Stimulated activated CD8-positive, alpha-beta memory T cell treated with anti-CD3 and anti-CD28 coated beads, Interleukin-15, amount 100 ng/mL, for 4 hours (primary cell): ENCODE data around the gene GRIN2D.

Source experiments
- DNase-seq, 2 donors: peaks; one replicate each; pipeline ENCODE4 v3.0.0-alpha.2; 2020; ENCODE audit warnings: low read depth in 2 of 2

The GRIN2D gene

GRCh38 chr19:48393559-48394330 is at the start of gene GRIN2D:
Gene GRIN2D (plus strand): TSS chr19:48393668. CDS start chr19:48398393, 4,725 bp downstream.
- DNase-seq = no peak

DNA sequence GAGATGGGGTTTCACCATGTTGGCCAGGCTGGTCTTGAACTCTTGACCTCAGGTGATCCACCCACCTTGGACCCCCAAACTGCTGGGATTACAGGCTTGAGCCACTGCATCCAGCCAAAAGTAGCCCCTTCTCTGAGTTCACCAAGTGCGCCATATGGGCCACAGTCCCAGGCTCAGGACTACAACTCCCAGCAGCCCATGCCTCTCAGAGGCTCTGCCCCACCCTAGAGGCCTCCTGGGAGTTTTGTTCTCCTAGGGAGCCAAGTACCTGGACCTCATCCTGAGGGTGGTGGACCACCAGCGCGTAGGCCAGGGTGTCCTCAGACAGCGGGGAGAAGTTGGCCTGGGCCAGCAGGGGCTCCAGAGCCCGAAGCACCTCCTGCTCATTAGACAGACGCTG is 48.6 kb upstream of the GRIN2D start:
- no peak for DNase-seq

DNA sequence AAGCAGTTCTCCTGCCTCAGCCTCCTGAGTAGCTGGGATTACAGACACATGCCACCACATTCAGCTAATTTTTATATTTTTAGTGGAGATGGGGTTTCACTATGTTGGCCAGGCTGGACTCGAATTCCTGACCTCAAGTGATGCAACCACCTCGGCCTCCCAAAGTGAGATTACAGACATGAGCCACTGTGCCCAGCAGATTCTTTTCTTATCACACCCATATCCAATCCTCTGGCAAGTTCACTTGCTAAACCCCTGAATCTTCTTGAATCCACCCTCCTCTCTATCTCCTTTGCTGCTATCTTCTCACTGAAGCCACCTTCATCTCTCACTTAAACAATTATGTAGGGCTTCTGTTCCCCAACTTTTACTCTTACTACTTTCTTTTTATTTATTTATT is 47.3 kb upstream of the GRIN2D start:
- no peak for DNase-seq

GRCh38 chr19:48348045-48348444 is 45.4 kb upstream of the GRIN2D start:
- DNase-seq = no peak

GRCh38 chr19:48348737-48349136 is 44.7 kb upstream of the GRIN2D start:
- no peak for DNase-seq

GRCh38 chr19:48350856-48351255 is 42.6 kb upstream of the GRIN2D start:
- no peak for DNase-seq

- peak; percentile 35 to 60 for DNase-seq
Measured at GRCh38 chr19:48351341-48351752, 42.1 kb upstream of the GRIN2D start.

GRCh38 chr19:48353677-48354076 is 39.8 kb upstream of the GRIN2D start:
- DNase-seq = no peak

DNA sequence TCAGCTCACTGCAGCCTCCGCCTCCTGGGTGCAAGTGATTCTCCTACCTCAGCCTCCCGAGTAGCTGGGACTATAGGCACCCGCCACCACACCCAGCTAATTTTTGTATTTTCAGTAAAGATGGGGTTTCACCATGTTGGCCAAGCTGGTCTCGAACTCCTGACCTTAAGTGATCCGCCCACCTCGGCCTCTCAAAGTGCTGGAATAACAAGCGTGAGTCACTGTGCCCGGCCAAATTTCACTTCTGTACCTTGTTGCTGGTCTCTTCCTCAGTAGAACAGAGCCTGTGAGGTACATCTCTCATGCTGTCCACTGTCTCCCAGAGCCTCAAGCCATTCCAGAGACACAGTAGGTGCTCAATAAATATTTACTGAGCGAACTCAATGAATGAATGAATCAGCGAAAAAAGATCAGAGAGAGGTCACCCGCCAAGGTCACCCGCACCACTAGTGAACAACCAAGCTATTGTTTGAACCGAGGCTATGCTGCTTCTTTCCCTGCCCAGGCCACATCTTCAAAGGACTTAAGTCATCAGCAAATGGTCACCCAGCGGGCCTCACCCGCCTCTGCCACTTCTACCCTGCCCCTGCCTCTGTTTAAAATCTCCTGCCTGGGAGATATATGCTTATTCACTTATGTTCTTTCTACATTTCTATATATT is 39.0 kb upstream of the GRIN2D start:
- no peak for DNase-seq

DNA sequence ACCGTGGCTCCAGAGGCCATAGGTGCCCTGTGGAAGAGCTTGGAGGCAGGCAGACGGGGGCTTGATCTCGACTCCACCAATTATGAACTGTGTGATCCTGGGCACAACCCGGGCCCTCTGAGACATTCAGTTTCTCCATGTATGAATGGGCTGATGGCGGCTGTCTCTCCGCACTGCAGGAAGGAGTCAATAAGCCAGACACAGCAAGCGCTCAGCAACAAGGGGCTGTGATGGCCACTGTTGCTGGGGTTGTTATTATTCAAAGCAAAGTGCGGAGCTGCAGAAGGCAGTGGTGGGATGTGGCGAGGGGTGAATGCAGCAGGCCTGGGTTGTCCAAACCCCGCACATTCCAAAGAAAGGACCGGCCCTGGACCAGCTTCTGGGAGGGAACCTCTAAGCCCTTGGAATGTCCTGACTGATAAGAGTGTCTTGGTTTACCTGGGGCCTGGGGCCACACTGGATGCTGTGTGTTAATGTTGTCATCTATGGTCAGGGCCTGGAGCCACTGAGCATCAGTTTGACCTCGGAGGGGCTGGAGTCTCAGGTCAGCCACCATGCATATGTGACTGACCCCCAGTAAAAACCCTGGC is 38.0 kb upstream of the GRIN2D start:
- no peak for DNase-seq

DNA sequence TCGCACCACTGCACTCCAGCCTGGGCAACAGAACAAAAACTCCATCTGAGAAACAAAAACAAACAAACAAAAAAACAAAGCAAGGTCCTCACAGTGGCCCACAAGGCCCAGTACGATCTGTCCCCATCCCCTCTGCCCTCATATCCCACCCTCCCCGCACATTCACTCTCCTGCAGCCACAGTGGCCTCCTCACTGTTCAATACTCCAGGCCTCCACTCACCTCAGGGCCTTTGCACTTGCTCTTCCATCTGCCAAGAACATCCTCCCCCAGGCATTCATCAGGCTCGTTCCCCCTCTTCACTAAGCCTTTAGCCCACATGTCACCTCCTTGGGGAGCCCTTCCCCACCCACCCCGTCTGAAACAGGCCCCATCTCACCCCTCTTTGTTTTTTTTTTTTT is 34.3 kb upstream of the GRIN2D start:
- no peak for DNase-seq

DNA sequence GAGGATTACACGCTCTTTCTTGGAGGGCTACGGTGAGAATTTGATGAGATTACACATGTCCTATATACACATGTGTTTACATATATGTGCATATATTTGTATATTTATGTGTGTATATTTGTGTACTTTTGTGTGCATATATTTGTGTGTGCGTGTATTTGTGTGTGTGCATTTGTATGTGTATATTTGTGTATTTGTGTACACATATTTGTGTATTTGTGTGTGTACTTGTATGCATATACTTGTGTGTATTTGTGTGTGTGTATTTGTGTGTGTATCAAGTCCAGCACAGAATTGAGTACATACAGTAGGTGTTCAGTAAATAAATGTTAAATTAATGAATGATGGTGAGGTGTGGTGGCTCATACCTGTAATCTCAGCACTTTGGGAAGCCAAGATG is 31.6 kb upstream of the GRIN2D start:
- DNase-seq = no peak

DNA sequence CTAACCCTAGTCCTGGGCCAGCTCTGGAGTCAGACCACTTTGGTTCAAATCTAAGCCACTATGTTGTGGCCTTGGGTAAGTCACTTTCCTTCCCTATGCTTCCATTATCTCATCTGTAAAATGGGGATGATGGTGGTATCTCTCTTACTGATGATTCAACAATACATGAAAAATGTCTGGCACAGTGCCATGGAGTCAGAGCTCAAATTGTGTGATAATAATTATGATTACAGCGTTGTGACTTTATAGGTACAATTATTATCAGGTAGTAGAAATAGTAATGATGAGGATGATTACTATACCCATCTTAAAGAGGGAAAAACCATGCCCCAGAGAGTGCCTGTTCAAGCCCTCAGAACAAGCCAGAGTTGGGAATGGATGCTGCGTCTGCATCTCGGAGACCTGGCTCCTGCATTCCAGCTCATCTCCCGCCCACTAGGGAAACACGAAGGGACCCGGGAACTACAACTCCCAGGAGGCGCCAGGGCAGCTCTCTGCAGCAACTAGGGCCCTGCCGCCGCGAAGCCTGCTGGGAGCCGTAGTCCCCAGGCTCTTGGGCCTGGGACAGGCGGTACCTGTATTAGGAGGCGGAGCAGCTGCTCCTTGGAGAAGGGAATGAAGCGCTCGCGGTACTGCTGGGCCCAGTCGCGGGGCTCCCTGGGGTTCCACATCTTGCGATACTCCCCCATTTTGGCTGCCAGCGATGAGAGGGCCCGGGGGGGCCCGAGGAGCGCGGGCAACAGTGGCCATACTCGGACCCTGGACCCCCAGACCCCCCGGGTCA is 30.6 kb upstream of the GRIN2D start:
- DNase-seq = peak; percentile 73 to 76

- DNase-seq = no peak
Measured at GRCh38 chr19:48363500-48363809, 30.0 kb upstream of the GRIN2D start.

GRCh38 chr19:48363810-48364597 is 29.5 kb upstream of the GRIN2D start, which contains the start of the genes SYNGR4 and TMEM143:
Gene SYNGR4 (plus strand): TSS chr19:48364367. CDS start chr19:48365843, 1,476 bp downstream.
Gene TMEM143 (minus strand): TSS chr19:48363940. CDS start chr19:48363920, 20 bp downstream.
- DNase-seq = peak; percentile 96

GRCh38 chr19:48364598-48365348 is 28.7 kb upstream of the GRIN2D start:
- DNase-seq = no peak

- DNase-seq = no peak
Measured at GRCh38 chr19:48365602-48366001, 27.9 kb upstream of the GRIN2D start.

DNA sequence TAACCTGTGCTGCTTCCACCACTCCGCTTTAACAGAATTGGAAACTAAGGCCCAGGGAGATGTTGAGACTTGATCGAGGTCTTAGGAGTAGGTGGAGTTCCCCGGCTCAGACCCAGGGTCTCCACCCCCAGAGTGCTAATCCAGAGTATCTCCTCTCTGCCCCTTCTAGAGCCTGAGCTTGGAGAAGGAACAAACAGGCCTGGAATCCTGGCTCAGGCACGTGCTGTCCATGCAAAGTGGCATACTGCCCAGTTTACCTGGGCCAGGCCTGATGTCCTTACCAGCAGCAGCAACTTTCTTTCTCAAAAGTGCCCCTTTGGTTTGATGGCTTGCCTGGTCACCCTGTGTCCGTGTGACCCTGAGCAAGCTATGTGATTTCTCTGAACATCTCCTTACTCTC is 25.6 kb upstream of the GRIN2D start:
- no peak for DNase-seq

GRCh38 chr19:48368936-48369335 is 24.5 kb upstream of the GRIN2D start:
- no peak for DNase-seq

- no peak for DNase-seq
Measured at GRCh38 chr19:48370955-48371354, 22.5 kb upstream of the GRIN2D start.

- no peak for DNase-seq
Measured at GRCh38 chr19:48371367-48371766, 22.1 kb upstream of the GRIN2D start.
